Natural killer cell (primary cell): ENCODE data around the gene ZDHHC11. TPM values are rescaled to one million over a fixed set of nuclear protein-coding genes. Genes with fewer than 3 reads are reported as not detected.
"Not testable (repeated sequence)": the region's sequence is repeated elsewhere in the genome, so short reads cannot be mapped to it uniquely, and the experiment has no call there.

ENCODE experiments used
- ATAC-seq, 3 donors: fragments of 150-1000 bp in 2 of 3; fragments of 200-7000 bp in 1 of 3; cut with Tn5 transposase; 1 replicate in 1 of 3; 2 replicates in 2 of 3; pipeline ENCODE4 v1.10.0; 2021; ENCODE audit warnings: mild to moderate bottlenecking in 2 of 3, moderate library complexity in 2 of 3
- DNase-seq, 2 donors: peaks; one replicate each; pipeline versions ENCODE4 v3.0.0 to v3.0.0-alpha.2; 2013 to 2021; ENCODE audit warnings: mixed read lengths in 1 of 2
- H3K27ac ChIP-seq: one replicate; pipeline ENCODE4 v1.5.1; 2013; ENCODE audit warnings: mild to moderate bottlenecking, low read length
- H3K27me3 ChIP-seq: one replicate; pipeline ENCODE4 v1.6.1; 2013; ENCODE audit warnings: low read length; ENCODE audit not compliant: control insufficient read depth, insufficient read depth
- H3K36me3 ChIP-seq: one replicate; pipeline ENCODE4 v1.6.1; 2013; ENCODE audit warnings: low read length; ENCODE audit not compliant: control insufficient read depth, insufficient read depth
- H3K4me1 ChIP-seq: one replicate; pipeline ENCODE4 v1.6.1; 2013; ENCODE audit warnings: low read length; ENCODE audit not compliant: control insufficient read depth, insufficient read depth
- H3K4me3 ChIP-seq: one replicate; pipeline ENCODE4 v1.5.1; 2013; ENCODE audit warnings: low read length
- H3K9me3 ChIP-seq: one replicate; pipeline ENCODE4 v1.6.1; 2013; ENCODE audit warnings: low read length; ENCODE audit not compliant: control insufficient read depth, insufficient read depth
- H3K27ac Mint-ChIP-seq, 2 donors: one replicate each; pipeline ENCODE4 v1.8.0; 2022; ENCODE audit warnings: mild to moderate bottlenecking in 2 of 2, mixed read lengths in 2 of 2, moderate library complexity in 1 of 2
- H3K27me3 Mint-ChIP-seq, 2 donors: one replicate each; pipeline ENCODE4 v1.8.0; 2022; ENCODE audit warnings: low read depth in 2 of 2, mixed read lengths in 2 of 2
- H3K36me3 Mint-ChIP-seq: one replicate; pipeline ENCODE4 v1.8.0; 2022; ENCODE audit warnings: mixed read lengths
- H3K4me1 Mint-ChIP-seq, 2 donors: one replicate each; pipeline ENCODE4 v1.8.0; 2022; ENCODE audit warnings: mixed read lengths in 2 of 2
- H3K4me3 Mint-ChIP-seq: one replicate; pipeline ENCODE4 v1.8.0; 2022; ENCODE audit warnings: mild to moderate bottlenecking, moderate library complexity, mixed read lengths
- H3K9me3 Mint-ChIP-seq, 2 donors: one replicate each; pipeline ENCODE4 v1.8.0; 2022; ENCODE audit warnings: mixed read lengths in 2 of 2
- CTCF ChIP-seq: fragments of 200-600 bp; IDR thresholded peaks from one replicate; pipeline ENCODE4 v1.8.0; 2022; ENCODE audit warnings: antibody characterized with exemption
- WGBS: methylation state at CpG from one replicate; pipeline ENCODE4 v1.1.7; 2013; ENCODE audit warnings: missing lambda C conversion rate; ENCODE audit not compliant: insufficient coverage; 5-methylcytosine and 5-hydroxymethylcytosine counted together
- intact Hi-C: fragments of 100-400 bp; cut with micrococcal nuclease; formaldehyde crosslinking; loops from one replicate; pipeline ENCODE4 v1.14.2; 2022
- total RNA-seq, 4 donors: library from RNA; stranded (reverse); fragments of 120-200 nt in 1 of 4; gene quantifications; one replicate each; pipeline versions ENCODE4 v1.2.3 to v1.2.4, GENCODE V29; 2013 to 2022

The ZDHHC11 gene
- total RNA-seq, 3 donors from 2014 or later (not counting 1 experiment from before 2014, with no cell fraction given): 2.2 to 7.0 (median 5.0) TPM

- no peaks in the 10 kb centered on the region for H3K9me3 ChIP-seq
- Mint-ChIP-seq H3K36me3 (no peaks in the 10 kb centered on the region), H3K27me3 (peaks cover 8 to 11% of the 10 kb centered on the region in 2 donors), H3K9me3 (no peaks in the 10 kb centered on the region), H3K27ac (no peak overlapping the region), H3K4me3 (no peak overlapping the region), H3K4me1 (peaks cover 0 to 5% of the 10 kb centered on the region in 2 donors)
- TF ChIP-seq CTCF: no peak
- no peaks in the 10 kb centered on the region for H3K27me3 ChIP-seq
- H3K27ac ChIP-seq: no peak overlapping the region
- H3K4me1 ChIP-seq: peaks cover 9% of the 10 kb centered on the region
- intact Hi-C loops: no loop called here
- WGBS: 87% methylated on average over 13 of the region's 13 CpGs
- no peak for DNase-seq
- ATAC-seq: no peak
- no peaks in the 10 kb centered on the region for H3K36me3 ChIP-seq
- no peak overlapping the region for H3K4me3 ChIP-seq
Observed at GRCh38 chr5:854217-854616, 3.4 kb upstream of the ZDHHC11 start.

GRCh38 chr5:853416-854090, 2.8 kb upstream of the ZDHHC11 start:
- H3K27me3 ChIP-seq, intact Hi-C loops, ATAC-seq, H3K27ac ChIP-seq, H3K36me3 Mint-ChIP-seq, H3K4me3 Mint-ChIP-seq, H3K4me1 Mint-ChIP-seq, DNase-seq, H3K9me3 ChIP-seq, H3K36me3 ChIP-seq, H3K4me1 ChIP-seq, H3K27ac Mint-ChIP-seq, H3K4me3 ChIP-seq, H3K9me3 Mint-ChIP-seq: not testable (repeated sequence)
- 91% methylated on average over 18 of the region's 18 CpGs for WGBS
- H3K27me3 Mint-ChIP-seq: peaks cover 8 to 11% of the 10 kb centered on the region in 2 donors

- Mint-ChIP-seq H3K27me3 (peaks cover 8 to 11% of the 10 kb centered on the region in 2 donors), H3K4me1 (no peaks in the 10 kb centered on the region), H3K9me3 (no peaks in the 10 kb centered on the region), H3K4me3 (no peak overlapping the region), H3K36me3 (no peaks in the 10 kb centered on the region), H3K27ac (no peak overlapping the region)
- no peak for DNase-seq
- WGBS: 94% methylated on average over 55 of the region's 55 CpGs
- no peaks in the 10 kb centered on the region for H3K27me3 ChIP-seq
- no peak overlapping the region for H3K27ac ChIP-seq
- H3K36me3 ChIP-seq: no peaks in the 10 kb centered on the region
- no peak for TF ChIP-seq CTCF
- intact Hi-C loops: no loop called here
- no peaks in the 10 kb centered on the region for H3K9me3 ChIP-seq
- peaks cover 9% of the 10 kb centered on the region for H3K4me1 ChIP-seq
- ATAC-seq: no peak
- H3K4me3 ChIP-seq: no peak overlapping the region
Observed at GRCh38 chr5:852431-853401, 1.9 kb upstream of the ZDHHC11 start.

- intact Hi-C loops: no loop called here
- DNase-seq (no peak), ATAC-seq (no peak)
- no peaks in the 10 kb centered on the region for H3K27me3 ChIP-seq
- no peak for TF ChIP-seq CTCF
- H3K27ac ChIP-seq: no peak overlapping the region
- no peak overlapping the region for H3K4me3 ChIP-seq
- H3K9me3 ChIP-seq: no peaks in the 10 kb centered on the region
- WGBS: 79% methylated on average over 5 of the region's 5 CpGs
- no peak overlapping the region for H3K4me3 Mint-ChIP-seq
- no peaks in the 10 kb centered on the region for H3K36me3 ChIP-seq
- H3K4me1 ChIP-seq: peaks cover 8% of the 10 kb centered on the region
- no peak overlapping the region for H3K27ac Mint-ChIP-seq
- H3K36me3 Mint-ChIP-seq: no peaks in the 10 kb centered on the region
- peaks cover 8 to 11% of the 10 kb centered on the region in 2 donors for H3K27me3 Mint-ChIP-seq
- H3K9me3 Mint-ChIP-seq: no peaks in the 10 kb centered on the region
- H3K4me1 Mint-ChIP-seq: no peaks in the 10 kb centered on the region
Observed at GRCh38 chr5:852018-852417, 1.2 kb upstream of the ZDHHC11 start.
